HG03354 (cell line): ENCODE data around the gene BSND.
A peak's percentile ranks its signal among the peaks of the same experiment; 100 is the strongest.
"Not testable (repeated sequence)": the region's sequence is repeated elsewhere in the genome, so short reads cannot be mapped to it uniquely, and the experiment has no call there.

Experiments
- ATAC-seq: cut with Tn5 transposase; IDR thresholded peaks from one replicate; pipeline ENCODE4 v1.9.1; 2021; ENCODE audit warnings: mild to moderate bottlenecking; ENCODE audit not compliant: unreplicated experiment, poor library complexity, severe bottlenecking

Gene BSND

DNA sequence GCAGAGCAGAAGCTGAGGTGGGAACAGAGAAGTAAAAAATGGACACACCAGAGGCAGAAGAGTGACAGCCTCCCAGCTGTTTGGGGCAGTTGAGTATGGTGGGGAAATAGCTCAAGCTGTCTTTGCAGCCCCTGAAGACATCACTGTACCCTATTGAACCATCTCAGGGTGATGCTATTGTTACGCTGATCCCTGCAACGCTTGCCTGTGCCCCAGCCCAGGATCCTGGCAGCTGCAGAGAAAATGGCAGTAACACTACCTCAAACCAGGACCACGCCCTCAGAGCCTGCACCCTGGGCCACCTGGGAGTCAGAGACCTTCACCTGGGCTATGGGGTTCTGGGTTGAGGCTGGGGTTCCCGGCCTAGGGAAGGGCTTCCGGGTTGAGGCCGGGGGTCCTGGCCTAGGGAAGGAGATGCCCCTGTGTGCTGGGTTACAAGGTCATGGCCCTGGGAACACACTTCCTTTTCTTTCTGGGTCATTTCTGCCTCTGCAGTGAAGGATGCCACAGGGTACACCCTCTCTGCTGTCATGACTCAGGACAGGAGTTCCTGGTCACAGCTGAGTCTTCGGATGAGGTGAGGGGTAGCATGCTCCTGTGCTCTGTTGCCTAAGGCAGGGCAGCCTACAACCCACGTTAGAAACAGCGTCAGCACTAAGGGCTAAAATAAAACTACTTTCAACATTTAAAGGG is 11.6 kb downstream of the BSND start:
- ATAC-seq: no peak

DNA sequence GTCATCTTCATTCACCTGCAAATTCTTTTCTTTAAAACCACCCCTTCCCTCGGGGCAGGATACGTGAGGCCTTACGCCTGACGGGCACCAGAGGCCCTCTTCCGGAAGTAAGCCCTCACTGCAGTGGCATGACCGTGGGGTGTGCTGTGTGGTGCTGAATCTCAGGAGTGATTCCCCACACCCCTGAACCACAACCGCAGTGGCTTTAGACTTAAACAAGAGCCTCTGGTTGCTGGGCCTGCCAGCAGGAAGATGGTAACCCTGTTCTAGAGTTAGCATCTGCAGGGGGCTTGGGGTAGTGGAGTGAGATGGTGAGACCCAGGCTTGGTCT is 12.1 kb downstream of the BSND start:
- no peak for ATAC-seq

DNA sequence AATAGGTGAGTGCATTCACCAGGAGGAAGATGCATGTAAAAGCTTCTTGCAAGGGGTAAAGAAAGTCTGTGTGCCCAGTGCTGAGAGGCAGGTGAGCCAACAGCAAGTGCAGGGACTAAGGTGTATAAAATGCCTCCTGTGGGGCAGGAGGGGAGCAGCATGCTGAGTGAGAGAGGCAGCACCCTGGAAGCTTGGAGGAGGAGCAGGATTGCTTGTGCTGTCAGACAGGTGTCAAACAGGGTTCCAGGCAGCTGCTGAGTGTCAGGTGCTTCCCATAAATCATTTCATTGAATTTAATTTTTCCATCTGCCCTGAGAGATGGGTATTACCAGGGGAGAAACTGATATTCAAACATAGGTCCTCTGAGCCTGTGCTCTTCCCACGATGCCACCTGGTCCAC is 13.9 kb downstream of the BSND start:
- ATAC-seq: no peak

DNA sequence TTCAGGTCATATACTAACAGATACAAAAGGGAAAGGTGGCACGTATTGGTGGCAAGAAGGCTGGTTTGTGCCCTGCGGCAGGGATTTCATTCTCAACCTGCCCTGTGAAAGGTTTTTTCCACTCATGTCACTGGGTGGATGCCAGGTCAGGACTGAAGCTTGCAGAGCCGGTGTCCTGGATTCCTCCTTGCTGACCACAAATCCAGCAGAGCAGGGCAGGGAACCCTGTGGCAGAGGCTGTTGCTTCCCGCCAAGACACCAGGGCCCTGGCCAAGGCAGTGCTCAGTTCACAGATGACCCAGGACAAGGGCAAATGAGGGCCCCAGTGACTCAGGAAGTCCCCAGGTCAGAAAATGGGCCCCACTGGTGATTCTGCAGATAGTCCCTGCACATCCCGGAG is 16.4 kb downstream of the BSND start:
- ATAC-seq: no peak

DNA sequence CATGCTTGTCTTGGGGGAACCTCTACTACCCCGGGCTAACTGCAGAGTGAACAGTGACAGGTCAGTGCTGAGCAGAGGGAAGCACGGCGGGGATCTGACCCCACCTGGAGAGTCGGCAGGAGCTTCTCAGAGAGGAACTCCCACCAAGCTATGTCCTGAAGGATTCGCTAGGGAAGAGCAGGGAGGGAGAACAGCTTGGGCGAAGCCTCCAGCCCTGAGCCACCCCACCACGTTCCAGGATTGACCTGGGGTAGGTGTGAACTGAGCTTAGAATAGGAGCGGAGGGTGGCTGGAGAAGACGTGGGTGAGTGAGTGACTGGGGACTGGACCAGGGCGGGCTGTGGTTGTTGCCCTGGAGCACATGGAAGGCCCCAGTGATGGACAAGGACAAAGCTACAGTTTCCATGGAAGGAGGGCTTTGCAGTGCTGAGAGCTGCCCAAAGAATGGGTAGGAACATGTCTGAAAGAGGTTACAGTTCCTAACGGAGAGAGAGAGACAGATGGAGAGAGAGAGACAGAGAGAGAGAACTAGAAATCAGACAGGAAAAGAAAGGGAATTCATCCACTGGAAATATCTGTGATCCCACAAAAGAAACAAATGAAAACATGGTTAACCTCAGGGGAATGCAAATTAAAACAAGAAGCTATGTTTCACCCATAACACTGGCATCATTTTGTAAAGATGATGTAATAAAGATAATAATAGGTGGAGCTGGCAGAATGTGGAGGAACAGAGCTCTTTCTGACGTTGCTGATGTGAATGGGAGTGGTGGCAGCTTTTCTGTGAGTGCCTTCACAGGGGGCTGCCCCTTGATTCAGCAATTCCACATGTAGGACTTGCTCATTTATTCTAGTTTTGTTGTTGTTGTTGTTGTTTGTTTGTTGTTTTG is 17.2 kb downstream of the BSND start:
- ATAC-seq: no peak

DNA sequence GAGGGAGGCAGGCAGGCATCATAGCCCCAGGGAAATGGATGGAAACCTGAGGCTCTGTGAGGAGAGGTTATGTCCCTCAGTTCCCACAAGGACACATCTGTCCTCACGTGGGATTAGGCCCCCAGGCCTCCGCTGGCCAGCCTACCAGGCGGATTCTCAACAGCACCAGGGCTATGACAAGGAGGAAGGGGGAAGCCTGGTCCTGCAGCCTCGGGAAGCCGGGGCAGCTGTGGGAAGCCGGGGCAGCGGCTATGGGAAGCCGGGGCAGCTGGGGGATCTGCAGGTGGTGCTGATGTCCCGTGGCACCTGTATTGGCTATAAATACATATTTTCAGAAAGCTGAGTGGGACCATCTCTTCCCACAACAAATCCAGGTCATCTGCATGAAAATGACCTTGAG is 19.7 kb downstream of the BSND start:
- ATAC-seq: no peak

DNA sequence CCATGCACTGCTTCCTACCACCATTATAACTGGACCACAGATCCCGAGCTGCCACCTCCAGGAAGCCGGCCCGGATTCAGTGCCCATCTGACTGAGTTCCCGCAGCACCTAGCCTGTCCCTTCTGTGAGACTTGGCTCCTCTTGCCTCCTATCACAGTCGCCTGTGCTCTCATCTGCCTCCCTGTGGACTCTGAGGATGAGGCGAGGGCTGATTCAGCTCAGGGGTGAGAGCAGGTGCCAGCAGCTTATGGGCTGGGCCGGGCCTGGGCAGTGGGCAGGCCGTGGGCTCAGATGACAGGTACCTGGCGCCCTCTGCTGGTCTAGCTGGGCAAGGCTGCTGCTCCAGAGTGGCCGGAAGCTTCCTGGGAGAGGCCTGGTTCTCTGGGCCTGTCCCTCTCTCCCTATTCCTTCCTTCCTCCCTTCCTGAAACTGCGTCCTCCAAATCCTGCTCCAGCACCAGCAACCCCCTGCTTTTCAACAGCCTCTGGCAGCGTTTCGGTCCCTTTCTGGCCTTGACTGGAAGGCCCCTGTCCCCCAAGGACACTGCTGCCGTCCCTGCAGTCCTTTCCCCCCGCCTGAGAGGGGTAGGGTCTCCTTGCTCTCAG is 23.3 kb downstream of the BSND start:
- ATAC-seq: peak; percentile 87

DNA sequence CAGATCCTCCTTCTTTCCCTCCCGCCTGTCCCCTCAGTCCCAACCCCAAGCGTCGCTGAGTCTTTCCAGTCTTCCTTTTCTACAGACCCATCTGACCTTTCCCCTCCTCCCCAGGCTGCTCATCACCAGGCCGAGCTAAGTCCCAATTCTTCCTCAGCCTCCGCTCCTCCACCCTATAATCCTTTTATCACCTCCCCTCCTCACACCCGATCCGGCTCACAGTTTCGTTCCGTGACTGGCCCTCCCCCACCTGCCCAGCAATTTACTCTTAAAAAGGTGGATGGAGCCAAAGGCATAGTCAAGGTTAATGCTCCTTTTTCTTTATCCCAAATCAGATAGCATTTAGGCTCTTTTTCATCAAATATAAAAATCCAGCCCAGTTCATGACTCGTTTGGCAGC is 25.4 kb downstream of the BSND start:
- ATAC-seq: not testable (repeated sequence)

DNA sequence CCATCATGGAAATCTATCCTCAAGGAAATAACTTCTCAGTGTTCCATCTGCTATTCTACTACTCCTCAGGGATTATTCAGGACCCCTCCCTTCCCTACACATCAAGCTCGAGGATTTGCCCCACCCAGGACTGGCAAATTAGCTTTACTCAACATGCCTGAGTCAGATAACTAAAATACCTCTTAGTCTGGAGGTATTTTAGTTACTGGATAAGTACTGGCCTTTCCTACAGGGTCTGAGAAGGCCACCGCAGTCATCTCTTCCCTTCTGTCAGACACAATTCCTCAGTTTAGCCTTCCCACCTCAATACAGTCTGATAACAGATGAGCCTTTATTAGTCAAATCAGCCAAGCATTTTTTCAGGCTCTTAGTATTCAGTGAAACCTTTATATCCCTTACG is 27.9 kb downstream of the BSND start:
- ATAC-seq: not testable (repeated sequence)

DNA sequence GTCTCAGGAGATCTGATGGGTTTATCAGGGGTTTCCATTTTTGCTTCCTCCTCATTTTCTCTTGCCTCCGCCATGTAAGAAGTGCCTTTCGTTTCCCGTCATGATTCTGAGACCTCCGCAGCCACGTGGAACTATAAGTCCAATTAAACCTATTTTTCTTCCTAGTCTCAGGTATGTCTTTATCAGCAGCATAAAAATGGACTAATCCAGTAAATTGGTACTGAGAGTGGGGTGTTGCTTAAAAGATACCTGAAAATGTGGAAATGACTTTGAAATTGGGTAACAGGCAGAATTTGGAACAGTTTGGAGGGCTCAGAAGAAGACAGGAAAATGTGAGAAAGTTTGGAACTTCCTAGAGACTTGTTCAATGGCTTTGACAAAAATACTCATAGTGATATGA is 32.4 kb downstream of the BSND start:
- ATAC-seq: not testable (repeated sequence)

DNA sequence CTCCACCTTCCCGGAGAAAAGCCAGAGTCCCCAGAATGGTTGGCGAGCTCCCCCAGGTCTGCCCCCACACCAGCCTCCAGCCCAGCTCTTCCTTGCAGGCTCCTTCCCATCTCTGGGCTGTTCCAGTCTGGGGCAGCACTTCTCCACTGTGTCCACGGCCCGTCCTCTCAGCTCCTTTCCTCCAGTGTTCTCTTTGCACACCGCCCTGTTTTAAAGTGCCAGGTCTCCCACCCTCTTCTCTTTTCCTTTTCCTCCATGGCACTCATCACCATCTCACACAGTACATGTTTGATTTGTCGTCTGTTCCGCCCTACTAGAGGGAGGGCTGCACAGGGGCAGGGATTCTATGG is 34.5 kb downstream of the BSND start:
- ATAC-seq: no peak

DNA sequence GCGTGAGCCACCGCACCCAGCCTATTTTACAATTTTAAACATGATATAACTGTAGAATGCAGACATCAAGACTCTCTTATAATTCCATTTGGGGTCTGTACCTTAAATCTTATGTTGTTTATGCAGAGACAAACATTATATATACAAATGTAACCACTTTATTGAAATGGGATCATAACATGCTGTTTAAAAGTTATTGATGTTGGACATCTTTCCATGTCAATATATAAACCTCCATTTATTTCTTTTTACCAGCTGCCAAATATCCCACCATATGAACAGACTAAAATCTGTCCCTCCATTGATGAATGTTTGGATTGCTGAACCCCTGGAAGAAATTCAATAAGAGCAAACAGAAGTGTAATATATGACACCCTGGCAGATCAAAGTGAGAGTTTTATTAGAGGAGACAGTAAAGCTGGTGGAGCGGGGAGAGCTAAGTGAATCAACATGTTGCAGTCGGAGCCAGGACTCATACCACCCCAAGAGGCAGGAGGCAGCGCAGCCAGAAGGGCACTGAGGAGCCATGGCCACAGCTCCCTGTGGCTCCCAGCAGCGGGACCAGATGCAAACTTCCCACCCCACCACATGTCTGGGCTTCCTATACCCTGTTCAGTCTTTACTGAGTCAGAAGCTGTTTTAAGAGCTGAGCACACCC is 35.9 kb downstream of the BSND start:
- ATAC-seq: no peak

DNA sequence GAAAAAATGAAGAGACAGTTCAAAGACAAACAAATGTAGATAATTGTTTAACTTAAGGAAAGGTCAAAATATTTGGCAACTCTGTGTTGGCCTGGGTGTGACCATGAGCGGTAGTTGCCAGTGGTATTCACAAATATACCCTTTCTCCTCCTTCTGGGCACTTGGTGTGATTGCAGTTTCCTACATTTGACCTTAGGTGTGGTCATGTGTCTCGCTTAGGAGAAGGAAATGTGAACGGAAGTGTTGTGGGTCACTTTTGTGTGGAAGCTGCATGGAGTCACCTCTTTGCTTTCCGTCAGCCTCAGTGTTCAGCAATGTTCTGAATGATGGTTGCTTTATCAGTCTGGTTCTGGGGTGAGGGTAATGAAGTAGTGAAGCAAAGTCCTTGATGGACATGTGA is 37.2 kb downstream of the BSND start:
- ATAC-seq: no peak

DNA sequence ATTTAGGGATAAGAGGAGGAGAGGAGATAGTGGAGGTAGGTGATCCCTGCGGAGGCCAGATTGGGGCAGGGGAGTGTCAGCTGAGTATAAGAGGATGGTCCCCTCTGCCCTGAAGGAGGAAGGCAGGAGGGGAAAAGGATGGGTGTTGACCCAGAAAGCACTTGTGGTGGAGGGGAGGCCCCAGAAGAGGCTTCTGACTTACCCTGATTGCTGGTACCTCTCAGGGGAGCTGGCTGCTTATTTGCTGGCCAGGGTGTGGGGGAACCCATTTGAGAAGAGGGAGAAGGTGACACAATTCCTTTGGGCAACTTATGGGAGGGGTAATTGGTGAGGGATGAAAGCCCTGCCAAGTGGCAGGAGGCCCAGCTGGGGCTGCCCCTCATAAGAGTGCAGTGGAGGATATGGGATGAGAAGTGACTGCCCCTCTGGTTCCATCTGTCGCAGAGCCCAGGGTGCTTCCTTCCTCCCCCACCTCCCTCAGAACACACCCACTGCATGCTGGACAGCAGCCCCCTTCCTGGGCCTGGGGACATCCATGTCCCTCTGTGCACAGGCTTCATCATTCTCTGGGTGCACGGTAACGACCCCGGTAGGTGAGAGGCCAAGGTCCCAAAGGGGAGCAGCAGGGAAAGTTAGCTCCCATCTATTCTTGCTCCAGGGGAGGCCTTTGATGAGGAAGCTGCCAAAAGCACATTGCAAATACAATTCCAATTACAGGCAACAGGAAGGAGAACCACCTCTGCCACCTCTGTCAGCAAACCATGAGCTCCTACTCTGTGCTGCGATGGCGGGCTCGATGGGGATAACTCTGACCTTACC is 39.2 kb downstream of the BSND start:
- ATAC-seq: no peak

DNA sequence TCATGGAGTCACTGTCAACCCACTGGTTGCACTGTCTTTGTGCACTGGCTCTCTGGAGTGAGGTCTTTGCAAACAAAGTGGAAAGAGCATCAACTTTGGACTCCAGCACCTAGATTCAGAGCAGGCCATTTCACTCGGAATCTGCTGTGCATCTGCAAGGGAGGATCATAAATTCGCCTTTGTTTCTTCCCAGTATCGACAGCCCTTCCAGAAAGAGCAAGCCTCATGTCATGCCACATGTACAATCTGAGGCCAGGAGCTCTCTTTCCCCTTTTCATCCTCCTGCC is 39.8 kb downstream of the BSND start:
- no peak for ATAC-seq

DNA sequence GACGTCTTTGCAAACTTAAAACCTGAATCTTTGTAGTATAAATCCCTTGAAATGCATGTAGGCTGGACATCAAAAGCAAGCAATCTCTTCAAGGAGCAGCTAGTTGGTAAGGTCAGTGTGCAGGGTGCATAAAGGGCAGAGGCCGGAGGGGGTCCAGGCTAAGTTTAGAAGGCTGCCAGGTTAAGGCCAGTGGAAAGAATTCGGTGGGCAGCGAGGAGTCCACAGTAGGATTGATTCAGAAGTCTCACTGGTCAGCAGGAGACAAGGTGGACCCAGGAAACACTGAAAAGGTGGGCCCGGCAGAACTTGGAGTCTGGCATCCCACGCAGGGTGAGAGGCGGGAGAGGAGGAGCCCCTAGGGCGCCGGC is 40.2 kb downstream of the BSND start:
- no peak for ATAC-seq

DNA sequence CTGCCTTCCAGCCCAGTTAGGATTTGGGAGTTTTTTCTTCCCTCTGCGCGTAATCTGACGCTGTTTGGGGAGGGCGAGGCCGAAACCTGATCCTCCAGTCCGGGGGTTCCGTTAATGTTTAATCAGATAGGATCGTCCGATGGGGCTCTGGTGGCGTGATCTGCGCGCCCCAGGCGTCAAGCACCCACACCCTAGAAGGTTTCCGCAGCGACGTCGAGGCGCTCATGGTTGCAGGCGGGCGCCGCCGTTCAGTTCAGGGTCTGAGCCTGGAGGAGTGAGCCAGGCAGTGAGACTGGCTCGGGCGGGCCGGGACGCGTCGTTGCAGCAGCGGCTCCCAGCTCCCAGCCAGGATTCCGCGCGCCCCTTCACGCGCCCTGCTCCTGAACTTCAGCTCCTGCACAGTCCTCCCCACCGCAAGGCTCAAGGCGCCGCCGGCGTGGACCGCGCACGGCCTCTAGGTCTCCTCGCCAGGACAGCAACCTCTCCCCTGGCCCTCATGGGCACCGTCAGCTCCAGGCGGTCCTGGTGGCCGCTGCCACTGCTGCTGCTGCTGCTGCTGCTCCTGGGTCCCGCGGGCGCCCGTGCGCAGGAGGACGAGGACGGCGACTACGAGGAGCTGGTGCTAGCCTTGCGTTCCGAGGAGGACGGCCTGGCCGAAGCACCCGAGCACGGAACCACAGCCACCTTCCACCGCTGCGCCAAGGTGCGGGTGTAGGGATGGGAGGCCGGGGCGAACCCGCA is 40.8 kb downstream of the BSND start, which contains the start of gene PCSK9:
Gene PCSK9 (plus strand): TSS at position 207 of the 741 bp plus-strand sequence. CDS start 290 bp downstream, at position 497.
- no peak for ATAC-seq

DNA sequence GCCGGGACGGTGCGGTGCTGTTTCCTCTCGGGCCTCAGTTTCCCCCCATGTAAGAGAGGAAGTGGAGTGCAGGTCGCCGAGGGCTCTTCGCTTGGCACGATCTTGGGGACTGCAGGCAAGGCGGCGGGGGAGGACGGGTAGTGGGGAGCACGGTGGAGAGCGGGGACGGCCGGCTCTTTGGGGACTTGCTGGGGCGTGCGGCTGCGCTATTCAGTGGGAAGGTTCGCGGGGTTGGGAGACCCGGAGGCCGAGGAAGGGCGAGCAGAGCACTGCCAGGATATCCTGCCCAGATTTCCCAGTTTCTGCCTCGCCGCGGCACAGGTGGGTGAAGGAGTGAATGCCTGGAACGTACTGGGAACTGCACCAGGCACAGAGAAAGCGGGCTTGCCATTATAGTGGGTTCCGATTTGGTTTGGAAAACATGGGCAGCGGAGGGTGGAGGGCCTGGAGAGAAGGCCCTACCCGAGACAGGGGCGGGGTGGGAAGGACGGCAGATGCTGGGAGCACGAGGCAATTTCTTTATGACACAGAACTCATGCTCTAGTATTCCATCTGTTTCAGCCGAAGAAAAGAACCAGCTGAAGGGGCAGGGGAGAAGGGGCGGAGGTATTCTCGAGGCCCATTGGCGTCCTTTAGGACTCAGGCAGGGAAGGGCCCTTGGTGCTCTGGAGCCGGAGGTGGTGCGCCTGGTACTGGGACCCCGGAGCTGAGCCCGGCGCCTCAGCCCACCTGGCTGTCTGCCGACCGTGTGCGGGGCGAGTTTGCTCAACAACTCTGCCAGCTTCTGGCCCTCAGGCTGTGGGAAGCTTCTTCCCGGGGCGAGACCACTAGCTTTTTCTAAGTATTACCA is 41.6 kb downstream of the BSND start:
- no peak for ATAC-seq
